MM.1S (cell line): Measurements from ENCODE around the gene GNA14.

Experiments used
- DNase-seq: peaks from one replicate; pipeline ENCODE4 v3.0.0-alpha.2; 2015
- H2AFZ ChIP-seq: fragments of 300-600 bp; sonication (generic); 2 replicates; pipeline ENCODE4 v1.6.0; 2016; ENCODE audit warnings: antibody characterized with exemption, low read length
- H3F3A ChIP-seq: fragments of 300-600 bp; sonication (generic); 2 replicates; pipeline ENCODE4 v1.6.1; 2016; ENCODE audit warnings: mild to moderate bottlenecking, antibody characterized with exemption, low read length, moderate library complexity, mixed read lengths; ENCODE audit not compliant: insufficient read depth
- H3K27ac ChIP-seq: fragments of 300-600 bp; sonication (generic); 2 replicates; pipeline ENCODE4 v1.5.1; 2016; ENCODE audit warnings: mild to moderate bottlenecking, low read length
- H3K27me3 ChIP-seq: fragments of 300-600 bp; sonication (generic); replicated peaks from 2 replicates; pipeline ENCODE4 v1.6.0; 2016; ENCODE audit warnings: low read length; ENCODE audit not compliant: insufficient read depth
- H3K36me3 ChIP-seq: fragments of 300-600 bp; sonication (generic); replicated peaks from 2 replicates; pipeline ENCODE4 v1.6.1; 2016; ENCODE audit warnings: mild to moderate bottlenecking, low read length, mixed read lengths; ENCODE audit not compliant: insufficient read depth
- H3K4me1 ChIP-seq: fragments of 300-600 bp; sonication (generic); 2 replicates; pipeline ENCODE4 v1.6.1; 2016; ENCODE audit warnings: low read length, mixed read lengths
- H3K4me2 ChIP-seq: fragments of 300-600 bp; sonication (generic); 2 replicates; pipeline ENCODE4 v1.6.0; 2016; ENCODE audit warnings: low read depth, low read length
- H3K4me3 ChIP-seq: fragments of 300-600 bp; sonication (generic); 2 replicates; pipeline ENCODE4 v1.5.1; 2016; ENCODE audit warnings: low read length, mixed read lengths
- H3K79me2 ChIP-seq: fragments of 300-600 bp; sonication (generic); 2 replicates; pipeline ENCODE4 v1.6.1; 2016; ENCODE audit warnings: mixed run types, low read length, mixed read lengths
- H3K9ac ChIP-seq: fragments of 300-600 bp; sonication (generic); 2 replicates; pipeline ENCODE4 v1.6.1; 2016; ENCODE audit warnings: low read length, mixed read lengths
- H3K9me2 ChIP-seq: fragments of 300-600 bp; sonication (generic); replicated peaks from 2 replicates; pipeline ENCODE4 v1.6.1; 2016; ENCODE audit warnings: mild to moderate bottlenecking, low read length, mixed read lengths; ENCODE audit not compliant: insufficient read depth
- H3K9me3 ChIP-seq: fragments of 300-600 bp; sonication (generic); replicated peaks from 2 replicates; pipeline ENCODE4 v1.6.1; 2016; ENCODE audit warnings: mild to moderate bottlenecking, low read length, mixed read lengths; ENCODE audit not compliant: insufficient read depth
- H4K20me1 ChIP-seq: fragments of 300-600 bp; sonication (generic); 2 replicates; pipeline ENCODE4 v1.6.1; 2016; ENCODE audit warnings: mild to moderate bottlenecking, low read length, moderate library complexity, mixed read lengths; ENCODE audit not compliant: insufficient read depth
- CTCF ChIP-seq: fragments of 300-600 bp; sonication (generic); IDR thresholded peaks from 2 replicates; pipeline ENCODE4 v1.5.1; 2016; ENCODE audit warnings: antibody characterized with exemption, low read length, mixed read lengths
- EZH2 ChIP-seq: fragments of 300-600 bp; sonication (generic); optimal IDR thresholded peaks from 2 replicates; pipeline ENCODE3; 2017; ENCODE audit warnings: low read depth, mild to moderate bottlenecking, antibody characterized with exemption, low read length, mixed read lengths
- EZH2phosphoT487 ChIP-seq: fragments of 300-600 bp; sonication (generic); IDR thresholded peaks from 2 replicates; pipeline ENCODE4 v1.6.1; 2018; ENCODE audit warnings: antibody characterized with exemption, low read length

GNA14 gene

GRCh38 chr9:77531400-77531799 lies 116.7 kb downstream of the GNA14 start:
- H3K4me2 ChIP-seq: no peak overlapping the region
- no peaks in the 10 kb centered on the region for H3K27me3 ChIP-seq
- no peak overlapping the region for H3K9ac ChIP-seq
- no peak for DNase-seq
- H3K27ac ChIP-seq: no peak overlapping the region
- H3K36me3 ChIP-seq: no peaks in the 10 kb centered on the region
- H2AFZ ChIP-seq: no peak overlapping the region
- TF ChIP-seq EZH2phosphoT487: no peak
- TF ChIP-seq EZH2: no peak
- TF ChIP-seq CTCF: no peak
- no peaks in the 10 kb centered on the region for H3K9me2 ChIP-seq
- no peaks in the 10 kb centered on the region for H3K79me2 ChIP-seq
- H3K4me3 ChIP-seq: no peak overlapping the region
- no peaks in the 10 kb centered on the region for H3F3A ChIP-seq
- no peaks in the 10 kb centered on the region for H4K20me1 ChIP-seq
- H3K4me1 ChIP-seq: no peaks in the 10 kb centered on the region
- H3K9me3 ChIP-seq: no peaks in the 10 kb centered on the region

- no peak overlapping the region for H3K4me3 ChIP-seq
- no peak overlapping the region for H3K4me2 ChIP-seq
- H3K9me3 ChIP-seq: no peaks in the 10 kb centered on the region
- TF ChIP-seq EZH2phosphoT487 (no peak), CTCF (no peak), EZH2 (no peak)
- no peaks in the 10 kb centered on the region for H3K36me3 ChIP-seq
- no peak for DNase-seq
- H3K9me2 ChIP-seq: no peaks in the 10 kb centered on the region
- no peak overlapping the region for H3K27ac ChIP-seq
- no peaks in the 10 kb centered on the region for H3K79me2 ChIP-seq
- no peaks in the 10 kb centered on the region for H3F3A ChIP-seq
- no peaks in the 10 kb centered on the region for H3K4me1 ChIP-seq
- no peak overlapping the region for H2AFZ ChIP-seq
- H4K20me1 ChIP-seq: no peaks in the 10 kb centered on the region
- H3K9ac ChIP-seq: no peak overlapping the region
- no peaks in the 10 kb centered on the region for H3K27me3 ChIP-seq
These were observed 124.2 kb downstream of the GNA14 start for GRCh38 chr9:77523891-77524290.

- Histone ChIP-seq H3K36me3 (no peaks in the 10 kb centered on the region), H3K9me3 (no peaks in the 10 kb centered on the region), H3F3A (no peaks in the 10 kb centered on the region), H3K9ac (no peak overlapping the region), H3K4me1 (no peaks in the 10 kb centered on the region), H3K27me3 (no peaks in the 10 kb centered on the region), H3K9me2 (no peaks in the 10 kb centered on the region), H3K4me2 (no peak overlapping the region), H3K27ac (no peak overlapping the region), H4K20me1 (no peaks in the 10 kb centered on the region), H3K4me3 (no peak overlapping the region), H3K79me2 (no peaks in the 10 kb centered on the region), H2AFZ (no peak overlapping the region)
- no peak for DNase-seq
- TF ChIP-seq EZH2 (no peak), CTCF (no peak), EZH2phosphoT487 (no peak)
These were observed 127.0 kb downstream of the GNA14 start for GRCh38 chr9:77521091-77521490.
